Measurements from ENCODE around the gene MGA. TPM values are rescaled to one million over a fixed set of nuclear protein-coding genes. Genes with fewer than 3 reads are reported as not detected.

MGA gene
- total RNA-seq, 2 donors from 2014 or later: 42.9 to 62.5 TPM

DNA sequence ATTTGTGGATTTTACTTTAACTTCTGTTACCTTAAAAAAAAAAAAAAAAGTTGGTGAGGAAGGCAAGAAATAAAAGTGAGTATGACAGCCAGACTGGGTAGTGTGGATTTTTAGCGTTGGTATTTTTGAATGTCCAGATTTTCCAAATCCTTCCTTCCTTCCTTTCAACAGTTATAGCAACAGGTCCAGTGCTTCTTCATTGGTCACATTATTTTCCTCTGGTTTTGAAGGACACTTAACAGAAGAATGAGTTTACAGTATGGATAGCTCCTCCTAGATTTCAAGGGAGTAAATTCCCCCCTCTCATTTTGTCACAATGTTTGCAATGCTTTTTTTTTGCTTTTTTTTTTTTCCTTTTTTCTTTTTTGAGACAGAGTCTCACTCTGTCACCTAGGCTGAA, 120.5 kb downstream of the MGA start:
- H3K27me3 ChIP-seq (replicated peaks; ENCODE audit: insufficient read depth): no peaks in the 10 kb centered on the region
- no peaks in the 10 kb centered on the region for H3K4me1 ChIP-seq (replicated peaks)
- H3K4me3 ChIP-seq: no peak overlapping the region
- intact Hi-C loops (cut with DNase I): no loop called here
- TF ChIP-seq POLR2AphosphoS5 (IDR thresholded peaks at IDR 0.05) (no peak), POLR2A (IDR thresholded peaks at IDR 0.05) (no peak)
- TF ChIP-seq, protein P1, sequence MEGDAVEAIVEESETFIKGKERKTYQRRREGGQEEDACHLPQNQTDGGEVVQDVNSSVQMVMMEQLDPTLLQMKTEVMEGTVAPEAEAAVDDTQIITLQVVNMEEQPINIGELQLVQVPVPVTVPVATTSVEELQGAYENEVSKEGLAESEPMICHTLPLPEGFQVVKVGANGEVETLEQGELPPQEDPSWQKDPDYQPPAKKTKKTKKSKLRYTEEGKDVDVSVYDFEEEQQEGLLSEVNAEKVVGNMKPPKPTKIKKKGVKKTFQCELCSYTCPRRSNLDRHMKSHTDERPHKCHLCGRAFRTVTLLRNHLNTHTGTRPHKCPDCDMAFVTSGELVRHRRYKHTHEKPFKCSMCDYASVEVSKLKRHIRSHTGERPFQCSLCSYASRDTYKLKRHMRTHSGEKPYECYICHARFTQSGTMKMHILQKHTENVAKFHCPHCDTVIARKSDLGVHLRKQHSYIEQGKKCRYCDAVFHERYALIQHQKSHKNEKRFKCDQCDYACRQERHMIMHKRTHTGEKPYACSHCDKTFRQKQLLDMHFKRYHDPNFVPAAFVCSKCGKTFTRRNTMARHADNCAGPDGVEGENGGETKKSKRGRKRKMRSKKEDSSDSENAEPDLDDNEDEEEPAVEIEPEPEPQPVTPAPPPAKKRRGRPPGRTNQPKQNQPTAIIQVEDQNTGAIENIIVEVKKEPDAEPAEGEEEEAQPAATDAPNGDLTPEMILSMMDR (IDR thresholded peaks at IDR 0.05): no peak
- WGBS: 15% methylated on average over 1 of the region's 1 CpG
- no peak overlapping the region for H3K27ac ChIP-seq
- no peaks in the 10 kb centered on the region for H3K9me3 ChIP-seq
- H3K36me3 ChIP-seq: no peaks in the 10 kb centered on the region
- DNase-seq (ENCODE audit: low spot score): no peak

DNA sequence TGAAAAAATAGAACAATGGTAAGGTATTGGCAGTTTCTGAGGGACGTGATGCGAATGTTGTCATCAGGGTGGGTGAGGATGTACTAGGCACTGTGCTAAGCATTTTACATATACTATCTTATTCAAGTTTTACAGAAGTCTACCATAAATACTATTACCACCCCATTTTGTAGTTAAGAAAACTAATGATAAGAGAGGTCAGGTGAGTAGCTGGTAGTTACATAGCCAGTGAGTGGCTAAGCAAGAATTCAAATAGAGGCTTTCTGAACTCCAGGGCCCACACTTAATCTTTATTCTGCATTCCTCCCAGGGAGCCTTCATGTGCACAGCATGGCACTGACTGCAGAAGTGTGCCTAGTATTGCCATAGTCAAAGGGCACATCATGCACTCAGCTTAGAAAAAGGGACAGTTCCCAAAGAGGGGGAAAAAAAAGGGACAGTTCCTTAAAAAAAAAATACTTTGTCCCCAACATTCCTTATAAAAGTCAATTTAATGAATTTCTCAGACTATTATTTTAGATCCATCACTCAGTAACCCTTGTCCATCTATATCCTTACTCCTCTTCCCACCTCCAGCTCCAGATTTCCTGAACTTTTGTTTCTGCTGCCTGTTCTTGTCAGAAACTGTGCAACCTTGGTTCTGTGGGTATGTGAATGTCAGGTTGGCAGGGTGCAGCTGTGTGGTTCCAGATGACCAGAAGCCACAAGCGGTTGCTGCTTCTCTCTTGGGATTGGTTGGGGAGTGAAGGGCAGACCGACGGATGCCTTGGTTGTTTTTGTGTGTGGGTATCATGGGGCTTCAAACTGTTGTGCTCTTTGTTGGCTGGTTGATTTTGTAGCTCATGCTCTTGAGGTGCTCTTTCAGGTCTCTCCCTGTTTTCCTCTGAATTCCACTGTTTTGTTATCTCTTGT, 122.4 kb downstream of the MGA start:
- Histone ChIP-seq H3K27ac (no peak overlapping the region), H3K4me1 (replicated peaks) (no peaks in the 10 kb centered on the region), H3K9me3 (no peaks in the 10 kb centered on the region), H3K27me3 (replicated peaks; ENCODE audit: insufficient read depth) (no peaks in the 10 kb centered on the region), H3K36me3 (no peaks in the 10 kb centered on the region), H3K4me3 (no peak overlapping the region)
- TF ChIP-seq POLR2A (IDR thresholded peaks at IDR 0.05): no peak
- TF ChIP-seq, protein P1 (IDR thresholded peaks at IDR 0.05): no peak
- no peak for TF ChIP-seq POLR2AphosphoS5 (IDR thresholded peaks at IDR 0.05)
- no peak for DNase-seq (ENCODE audit: low spot score)
- 92% methylated on average over 5 of the region's 5 CpGs for WGBS
- intact Hi-C loops (cut with DNase I): no loop called here

DNA sequence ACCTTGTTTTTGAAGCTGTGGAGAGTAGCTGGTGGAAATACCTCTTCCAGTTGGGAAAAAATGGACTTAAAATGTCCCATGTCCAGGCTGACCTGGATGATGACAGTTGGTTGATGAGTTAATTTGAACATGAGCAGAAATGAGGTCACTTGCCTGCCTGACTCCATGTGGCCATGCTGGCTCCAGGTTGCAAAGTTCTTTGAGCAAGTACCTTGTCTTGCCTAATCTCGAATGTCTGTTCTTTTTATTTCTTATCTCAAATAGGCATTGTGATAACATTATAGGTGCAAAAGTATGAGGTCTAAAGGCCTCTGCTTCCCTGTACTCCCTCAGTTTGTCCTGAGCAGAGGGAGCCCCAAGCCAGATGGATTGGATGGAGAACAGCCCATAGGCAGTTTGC, 123.1 kb downstream of the MGA start:
- TF ChIP-seq, protein P1 (IDR thresholded peaks at IDR 0.05): no peak
- TF ChIP-seq POLR2AphosphoS5 (IDR thresholded peaks at IDR 0.05) (no peak), POLR2A (IDR thresholded peaks at IDR 0.05) (no peak)
- Histone ChIP-seq H3K4me3 (no peak overlapping the region), H3K27ac (no peak overlapping the region), H3K36me3 (no peaks in the 10 kb centered on the region), H3K9me3 (no peaks in the 10 kb centered on the region), H3K27me3 (replicated peaks; ENCODE audit: insufficient read depth) (no peaks in the 10 kb centered on the region), H3K4me1 (replicated peaks) (no peaks in the 10 kb centered on the region)
- intact Hi-C loops (cut with DNase I): no loop called here
- no peak for DNase-seq (ENCODE audit: low spot score)
- 81% methylated on average over 1 of the region's 1 CpG for WGBS

DNA sequence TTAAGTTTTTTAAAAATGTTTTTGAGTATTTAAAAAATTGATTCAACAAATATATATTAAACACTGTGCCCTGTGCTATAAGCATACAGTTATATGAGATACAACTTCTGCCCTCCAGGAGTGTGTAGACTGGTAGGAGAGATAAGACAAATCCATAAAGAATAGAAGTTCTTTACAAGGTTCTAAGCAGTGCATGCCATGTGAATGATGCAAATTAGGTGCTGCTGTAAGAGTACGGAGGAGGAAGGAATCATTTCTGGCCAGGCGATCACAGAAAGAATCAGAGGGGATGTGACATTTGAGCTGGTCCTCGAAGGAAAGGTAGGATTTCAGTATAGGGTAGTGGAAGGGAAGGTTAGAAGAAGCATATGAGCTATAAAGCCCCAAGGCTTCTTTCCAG, 128.1 kb downstream of the MGA start:
- H3K4me3 ChIP-seq: no peak overlapping the region
- no peaks in the 10 kb centered on the region for H3K4me1 ChIP-seq (replicated peaks)
- intact Hi-C loops (cut with DNase I): no loop called here
- H3K27me3 ChIP-seq (replicated peaks; ENCODE audit: insufficient read depth): no peaks in the 10 kb centered on the region
- H3K9me3 ChIP-seq: no peaks in the 10 kb centered on the region
- no peak for DNase-seq (ENCODE audit: low spot score)
- TF ChIP-seq, protein P1 (IDR thresholded peaks at IDR 0.05): no peak
- TF ChIP-seq POLR2A (IDR thresholded peaks at IDR 0.05) (no peak), POLR2AphosphoS5 (IDR thresholded peaks at IDR 0.05) (no peak)
- H3K36me3 ChIP-seq: no peaks in the 10 kb centered on the region
- WGBS: 84% methylated on average over 3 of the region's 3 CpGs
- H3K27ac ChIP-seq: no peak overlapping the region

DNA sequence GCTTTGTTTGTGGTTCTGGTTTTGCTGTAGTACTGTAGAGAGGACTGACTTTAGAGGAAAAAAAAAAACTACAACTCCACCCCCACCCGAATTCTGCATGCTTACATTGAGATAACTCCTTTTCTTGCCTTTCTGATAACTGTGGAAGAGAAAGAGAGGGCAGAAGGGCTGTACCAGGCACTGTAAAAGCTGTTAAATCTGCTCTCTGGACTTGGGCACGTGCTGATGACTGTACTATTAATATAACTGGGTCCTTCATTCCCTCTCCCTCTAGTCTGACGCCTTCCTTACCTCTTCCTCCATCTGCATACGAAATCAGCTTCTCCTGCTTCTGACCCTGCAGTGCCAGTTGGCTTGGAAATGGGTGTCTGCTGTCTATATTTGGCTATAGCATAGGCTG, 129.0 kb downstream of the MGA start:
- no peak overlapping the region for H3K4me3 ChIP-seq
- intact Hi-C loops (cut with DNase I): no loop called here
- TF ChIP-seq POLR2AphosphoS5 (IDR thresholded peaks at IDR 0.05) (no peak), POLR2A (IDR thresholded peaks at IDR 0.05) (no peak)
- TF ChIP-seq, protein P1 (IDR thresholded peaks at IDR 0.05): no peak
- H3K4me1 ChIP-seq (replicated peaks): no peaks in the 10 kb centered on the region
- H3K9me3 ChIP-seq: no peaks in the 10 kb centered on the region
- WGBS: 66% methylated on average over 4 of the region's 4 CpGs
- H3K27me3 ChIP-seq (replicated peaks; ENCODE audit: insufficient read depth): no peaks in the 10 kb centered on the region
- no peak overlapping the region for H3K27ac ChIP-seq
- H3K36me3 ChIP-seq: no peaks in the 10 kb centered on the region
- no peak for DNase-seq (ENCODE audit: low spot score)
